ENCODE data around the gene FRMD5. TPM values are rescaled to one million over a fixed set of nuclear protein-coding genes. Genes with fewer than 3 reads are reported as not detected.

FRMD5 gene
- polyA plus RNA-seq, 1 donor from 2014 or later, result 25.8 TPM

DNA sequence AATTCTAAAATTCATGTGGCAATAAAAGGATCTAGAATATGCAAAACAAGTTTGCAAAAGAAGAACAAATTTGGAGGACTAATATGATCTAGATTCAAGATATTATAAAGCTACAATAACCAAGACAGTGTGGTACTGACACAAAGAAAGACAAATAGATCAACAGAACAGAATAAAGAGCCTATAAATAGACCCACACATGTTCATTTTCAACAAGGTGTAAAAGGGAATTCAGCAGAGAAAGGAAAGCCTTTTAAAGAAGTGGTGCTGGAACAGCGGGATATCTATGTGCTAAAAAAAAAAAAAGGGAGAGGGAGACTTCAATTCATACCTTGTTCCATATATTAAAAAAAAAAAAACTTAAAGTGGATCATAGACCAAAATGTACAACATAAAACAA, 219.3 kb downstream of the FRMD5 start:
- H3K9me2 ChIP-seq (ENCODE audit: insufficient read depth, low read length), result no peaks in the 10 kb centered on the region
- H3K9me3 ChIP-seq (ENCODE audit: low read length), result no peaks in the 10 kb centered on the region
- no peaks in the 10 kb centered on the region for H3K79me2 ChIP-seq (replicated peaks; ENCODE audit: insufficient read depth, low read length)
- no peak overlapping the region for H2AFZ ChIP-seq (ENCODE audit: low read depth, low read length)
- no peaks in the 10 kb centered on the region for H3K36me3 ChIP-seq (ENCODE audit: insufficient read depth, low read length)
- H3F3A ChIP-seq (ENCODE audit: insufficient read depth, low read length, poor library complexity, severe bottlenecking), result no peaks in the 10 kb centered on the region
- H3K9ac ChIP-seq (ENCODE audit: low read length), result no peak overlapping the region
- H3K27me3 ChIP-seq (ENCODE audit: insufficient read depth, low read depth, low read length), result no peaks in the 10 kb centered on the region
- no peak overlapping the region for H3K27ac ChIP-seq (ENCODE audit: low read length)
- no peak overlapping the region for H3K4me3 ChIP-seq (ENCODE audit: low read length)
- no peaks in the 10 kb centered on the region for H4K20me1 ChIP-seq (ENCODE audit: insufficient read depth)
- H3K4me2 ChIP-seq (ENCODE audit: low read length), result no peak overlapping the region
- TF ChIP-seq RAD21 (conservative IDR thresholded peaks at IDR 0.05) (no peak), EP300 (conservative IDR thresholded peaks at IDR 0.05; ENCODE audit: poor library complexity, severe bottlenecking) (no peak), POLR2AphosphoS5 (IDR thresholded peaks at IDR 0.05) (no peak), TAF1 (IDR thresholded peaks at IDR 0.05; ENCODE audit: low read depth) (no peak), EZH2 (IDR thresholded peaks at IDR 0.05; ENCODE audit: borderline replicate concordance, insufficient read depth, low read length, poor library complexity, severe bottlenecking) (no peak), SMC3 (conservative IDR thresholded peaks at IDR 0.05; ENCODE audit: poor library complexity) (no peak), MXI1 (conservative IDR thresholded peaks at IDR 0.05; ENCODE audit: poor library complexity, severe bottlenecking) (no peak)
- TF ChIP-seq, protein P1, sequence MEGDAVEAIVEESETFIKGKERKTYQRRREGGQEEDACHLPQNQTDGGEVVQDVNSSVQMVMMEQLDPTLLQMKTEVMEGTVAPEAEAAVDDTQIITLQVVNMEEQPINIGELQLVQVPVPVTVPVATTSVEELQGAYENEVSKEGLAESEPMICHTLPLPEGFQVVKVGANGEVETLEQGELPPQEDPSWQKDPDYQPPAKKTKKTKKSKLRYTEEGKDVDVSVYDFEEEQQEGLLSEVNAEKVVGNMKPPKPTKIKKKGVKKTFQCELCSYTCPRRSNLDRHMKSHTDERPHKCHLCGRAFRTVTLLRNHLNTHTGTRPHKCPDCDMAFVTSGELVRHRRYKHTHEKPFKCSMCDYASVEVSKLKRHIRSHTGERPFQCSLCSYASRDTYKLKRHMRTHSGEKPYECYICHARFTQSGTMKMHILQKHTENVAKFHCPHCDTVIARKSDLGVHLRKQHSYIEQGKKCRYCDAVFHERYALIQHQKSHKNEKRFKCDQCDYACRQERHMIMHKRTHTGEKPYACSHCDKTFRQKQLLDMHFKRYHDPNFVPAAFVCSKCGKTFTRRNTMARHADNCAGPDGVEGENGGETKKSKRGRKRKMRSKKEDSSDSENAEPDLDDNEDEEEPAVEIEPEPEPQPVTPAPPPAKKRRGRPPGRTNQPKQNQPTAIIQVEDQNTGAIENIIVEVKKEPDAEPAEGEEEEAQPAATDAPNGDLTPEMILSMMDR (IDR thresholded peaks at IDR 0.05; ENCODE audit: poor library complexity, severe bottlenecking), result no peak
- TF ChIP-seq, protein P2, sequence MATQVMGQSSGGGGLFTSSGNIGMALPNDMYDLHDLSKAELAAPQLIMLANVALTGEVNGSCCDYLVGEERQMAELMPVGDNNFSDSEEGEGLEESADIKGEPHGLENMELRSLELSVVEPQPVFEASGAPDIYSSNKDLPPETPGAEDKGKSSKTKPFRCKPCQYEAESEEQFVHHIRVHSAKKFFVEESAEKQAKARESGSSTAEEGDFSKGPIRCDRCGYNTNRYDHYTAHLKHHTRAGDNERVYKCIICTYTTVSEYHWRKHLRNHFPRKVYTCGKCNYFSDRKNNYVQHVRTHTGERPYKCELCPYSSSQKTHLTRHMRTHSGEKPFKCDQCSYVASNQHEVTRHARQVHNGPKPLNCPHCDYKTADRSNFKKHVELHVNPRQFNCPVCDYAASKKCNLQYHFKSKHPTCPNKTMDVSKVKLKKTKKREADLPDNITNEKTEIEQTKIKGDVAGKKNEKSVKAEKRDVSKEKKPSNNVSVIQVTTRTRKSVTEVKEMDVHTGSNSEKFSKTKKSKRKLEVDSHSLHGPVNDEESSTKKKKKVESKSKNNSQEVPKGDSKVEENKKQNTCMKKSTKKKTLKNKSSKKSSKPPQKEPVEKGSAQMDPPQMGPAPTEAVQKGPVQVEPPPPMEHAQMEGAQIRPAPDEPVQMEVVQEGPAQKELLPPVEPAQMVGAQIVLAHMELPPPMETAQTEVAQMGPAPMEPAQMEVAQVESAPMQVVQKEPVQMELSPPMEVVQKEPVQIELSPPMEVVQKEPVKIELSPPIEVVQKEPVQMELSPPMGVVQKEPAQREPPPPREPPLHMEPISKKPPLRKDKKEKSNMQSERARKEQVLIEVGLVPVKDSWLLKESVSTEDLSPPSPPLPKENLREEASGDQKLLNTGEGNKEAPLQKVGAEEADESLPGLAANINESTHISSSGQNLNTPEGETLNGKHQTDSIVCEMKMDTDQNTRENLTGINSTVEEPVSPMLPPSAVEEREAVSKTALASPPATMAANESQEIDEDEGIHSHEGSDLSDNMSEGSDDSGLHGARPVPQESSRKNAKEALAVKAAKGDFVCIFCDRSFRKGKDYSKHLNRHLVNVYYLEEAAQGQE (IDR thresholded peaks at IDR 0.05; ENCODE audit: borderline replicate concordance), result no peak

DNA sequence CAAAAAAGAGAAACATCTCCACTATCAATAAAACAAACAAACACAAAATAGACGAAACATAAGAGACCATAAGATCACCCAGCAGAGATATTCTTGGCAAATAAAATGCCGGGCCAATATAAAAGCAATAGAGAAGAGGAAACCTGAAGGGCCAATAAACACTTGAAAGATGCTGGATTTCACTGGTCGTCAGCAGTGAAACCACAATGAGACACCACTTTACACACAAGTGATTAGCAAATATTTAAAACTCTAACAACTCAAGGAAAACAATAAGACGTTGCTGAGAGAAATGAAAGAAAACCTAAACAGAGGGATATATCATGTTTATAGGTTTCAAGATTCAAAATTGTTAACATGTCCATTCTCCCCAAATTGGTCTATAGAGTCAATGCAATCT, 219.7 kb downstream of the FRMD5 start:
- H3K79me2 ChIP-seq (replicated peaks; ENCODE audit: insufficient read depth, low read length), result no peaks in the 10 kb centered on the region
- no peaks in the 10 kb centered on the region for H3K27me3 ChIP-seq (ENCODE audit: insufficient read depth, low read depth, low read length)
- no peaks in the 10 kb centered on the region for H4K20me1 ChIP-seq (ENCODE audit: insufficient read depth)
- H3K9me3 ChIP-seq (ENCODE audit: low read length), result no peaks in the 10 kb centered on the region
- H2AFZ ChIP-seq (ENCODE audit: low read depth, low read length), result no peak overlapping the region
- H3K36me3 ChIP-seq (ENCODE audit: insufficient read depth, low read length), result no peaks in the 10 kb centered on the region
- no peaks in the 10 kb centered on the region for H3K9me2 ChIP-seq (ENCODE audit: insufficient read depth, low read length)
- no peak overlapping the region for H3K9ac ChIP-seq (ENCODE audit: low read length)
- H3F3A ChIP-seq (ENCODE audit: insufficient read depth, low read length, poor library complexity, severe bottlenecking), result no peaks in the 10 kb centered on the region
- no peak overlapping the region for H3K27ac ChIP-seq (ENCODE audit: low read length)
- no peak overlapping the region for H3K4me3 ChIP-seq (ENCODE audit: low read length)
- no peak overlapping the region for H3K4me2 ChIP-seq (ENCODE audit: low read length)
- TF ChIP-seq RAD21 (conservative IDR thresholded peaks at IDR 0.05) (no peak), SMC3 (conservative IDR thresholded peaks at IDR 0.05; ENCODE audit: poor library complexity) (no peak), MXI1 (conservative IDR thresholded peaks at IDR 0.05; ENCODE audit: poor library complexity, severe bottlenecking) (no peak)
- TF ChIP-seq, protein P2 (IDR thresholded peaks at IDR 0.05; ENCODE audit: borderline replicate concordance), result no peak

All from neural cell (in vitro differentiated cells).